SK-N-SH treated with all-trans-retinoic acid at 6 μM for 48 hours (cell line): ENCODE measurements around the gene RASD1.

Experiments
- ATAC-seq: fragments of 200-7000 bp; cut with Tn5 transposase; 3 replicates; pipeline ENCODE4 v1.9.1; 2020; ENCODE audit warnings: mild to moderate bottlenecking, moderate library complexity
- ARNTL ChIP-seq: fragments of 450-650 bp; formaldehyde crosslinking; IDR thresholded peaks from 2 replicates; pipeline ENCODE4 v1.5.0; 2020; ENCODE audit warnings: low read depth, mild to moderate bottlenecking, moderate library complexity, borderline replicate concordance
- CREB5 ChIP-seq: fragments of 250-450 bp; sonication (Bioruptor Pico); IDR thresholded peaks from 2 replicates; pipeline ENCODE4 v1.5.1; 2020; ENCODE audit warnings: low read depth, mild to moderate bottlenecking, moderate library complexity
- CSDC2 ChIP-seq: fragments of 250-450 bp; sonication (Bioruptor Pico); IDR thresholded peaks from 2 replicates; pipeline ENCODE4 v1.5.0; 2020; ENCODE audit warnings: mild to moderate bottlenecking, moderate library complexity
- CSRNP3 ChIP-seq: fragments of 250-450 bp; sonication (Bioruptor Pico); IDR thresholded peaks from 2 replicates; pipeline ENCODE4 v1.5.1; 2021; ENCODE audit warnings: mild to moderate bottlenecking, moderate library complexity
- ESRRG ChIP-seq: fragments of 250-450 bp; sonication (Bioruptor Pico); IDR thresholded peaks from 2 replicates; pipeline ENCODE4 v1.6.1; 2021; ENCODE audit warnings: mild to moderate bottlenecking
- GLIS3 ChIP-seq: fragments of 250-450 bp; sonication (Bioruptor Pico); IDR thresholded peaks from 2 replicates; pipeline ENCODE4 v1.5.0; 2020; ENCODE audit warnings: mild to moderate bottlenecking, moderate library complexity
- ISL1 ChIP-seq: fragments of 250-450 bp; sonication (Bioruptor Pico); IDR thresholded peaks from 2 replicates; pipeline ENCODE4 v2.1.2; 2022; ENCODE audit warnings: mild to moderate bottlenecking, moderate library complexity
- OSR1 ChIP-seq: fragments of 250-450 bp; sonication (Bioruptor Pico); IDR thresholded peaks from 2 replicates; pipeline ENCODE4 v1.8.0; 2022; ENCODE audit warnings: moderate library complexity, mild to moderate bottlenecking, inconsistent platforms
- PATZ1 ChIP-seq: fragments of 250-450 bp; sonication (Bioruptor Pico); IDR thresholded peaks from 2 replicates; pipeline ENCODE4 v1.8.0; 2020; ENCODE audit warnings: mild to moderate bottlenecking, moderate library complexity, borderline replicate concordance
- PPARA ChIP-seq: fragments of 250-450 bp; sonication (Bioruptor Pico); IDR thresholded peaks from 2 replicates; pipeline ENCODE4 v1.5.0; 2020; ENCODE audit warnings: mild to moderate bottlenecking, borderline replicate concordance
- RARB ChIP-seq: fragments of 250-450 bp; sonication (Bioruptor Pico); IDR thresholded peaks from 2 replicates; pipeline ENCODE4 v1.8.0; 2021; ENCODE audit warnings: mild to moderate bottlenecking, moderate library complexity
- TOX ChIP-seq: fragments of 250-450 bp; sonication (Bioruptor Pico); IDR thresholded peaks from 2 replicates; pipeline ENCODE4 v1.8.0; 2021; ENCODE audit warnings: mild to moderate bottlenecking, moderate library complexity, borderline replicate concordance
- TSHZ2 ChIP-seq: fragments of 250-450 bp; sonication (Bioruptor Pico); IDR thresholded peaks from 2 replicates; pipeline ENCODE4 v1.5.0; 2020; ENCODE audit warnings: mild to moderate bottlenecking, moderate library complexity
- ZC3H10 ChIP-seq: fragments of 250-450 bp; sonication (Bioruptor Pico); IDR thresholded peaks from 2 replicates; pipeline ENCODE4 v1.5.1; 2021; ENCODE audit warnings: mild to moderate bottlenecking, moderate library complexity
- ZFP3 ChIP-seq: fragments of 250-450 bp; sonication (Bioruptor Pico); IDR thresholded peaks from 2 replicates; pipeline ENCODE4 v1.5.0; 2020; ENCODE audit warnings: mild to moderate bottlenecking, moderate library complexity
- ZFP30 ChIP-seq: fragments of 450-650 bp; formaldehyde crosslinking; IDR thresholded peaks from 2 replicates; pipeline ENCODE4 v1.5.0; 2022; ENCODE audit warnings: mild to moderate bottlenecking, moderate library complexity
- ZNF565 ChIP-seq: fragments of 450-650 bp; formaldehyde crosslinking; conservative IDR thresholded peaks from 2 replicates; pipeline ENCODE4 v1.5.0; 2020; ENCODE audit warnings: low read depth, mild to moderate bottlenecking, moderate library complexity
- ZNF70 ChIP-seq: fragments of 450-650 bp; formaldehyde crosslinking; IDR thresholded peaks from 2 replicates; pipeline ENCODE4 v1.5.0; 2020; ENCODE audit warnings: mild to moderate bottlenecking, moderate library complexity
- ZNF8 ChIP-seq: fragments of 450-650 bp; formaldehyde crosslinking; IDR thresholded peaks from 2 replicates; pipeline ENCODE4 v1.5.0; 2020; ENCODE audit warnings: mild to moderate bottlenecking, moderate library complexity
- TF ChIP-seq, protein P1 (sequence below): fragments of 250-450 bp; sonication (Bioruptor Pico); IDR thresholded peaks from 2 replicates; pipeline ENCODE4 v1.8.0; 2021; ENCODE audit warnings: low read depth, mild to moderate bottlenecking, moderate library complexity, borderline replicate concordance

Gene RASD1

GRCh38 chr17:17472333-17472920, 23.8 kb downstream of the RASD1 start:
- no peak for TF ChIP-seq CSDC2 (CRISPR knock-in tag)
- TF ChIP-seq PATZ1: no peak
- TF ChIP-seq ZC3H10 (CRISPR knock-in tag): no peak
- no peak for TF ChIP-seq TSHZ2 (CRISPR knock-in tag)
- no peak for TF ChIP-seq CREB5 (CRISPR knock-in tag)
- TF ChIP-seq, all 23 proteins: peak for 0
- no peak for ATAC-seq

- TF ChIP-seq ARNTL (CRISPR knock-in tag): no peak
- TF ChIP-seq, protein P1, sequence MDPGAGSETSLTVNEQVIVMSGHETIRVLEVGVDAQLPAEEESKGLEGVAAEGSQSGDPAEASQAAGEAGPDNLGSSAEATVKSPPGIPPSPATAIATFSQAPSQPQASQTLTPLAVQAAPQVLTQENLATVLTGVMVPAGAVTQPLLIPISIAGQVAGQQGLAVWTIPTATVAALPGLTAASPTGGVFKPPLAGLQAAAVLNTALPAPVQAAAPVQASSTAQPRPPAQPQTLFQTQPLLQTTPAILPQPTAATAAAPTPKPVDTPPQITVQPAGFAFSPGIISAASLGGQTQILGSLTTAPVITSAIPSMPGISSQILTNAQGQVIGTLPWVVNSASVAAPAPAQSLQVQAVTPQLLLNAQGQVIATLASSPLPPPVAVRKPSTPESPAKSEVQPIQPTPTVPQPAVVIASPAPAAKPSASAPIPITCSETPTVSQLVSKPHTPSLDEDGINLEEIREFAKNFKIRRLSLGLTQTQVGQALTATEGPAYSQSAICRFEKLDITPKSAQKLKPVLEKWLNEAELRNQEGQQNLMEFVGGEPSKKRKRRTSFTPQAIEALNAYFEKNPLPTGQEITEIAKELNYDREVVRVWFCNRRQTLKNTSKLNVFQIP (CRISPR knock-in tag): no peak
- TF ChIP-seq ZFP3 (CRISPR knock-in tag): no peak
- no peak for TF ChIP-seq OSR1 (CRISPR knock-in tag)
- no peak for TF ChIP-seq ZNF565 (CRISPR knock-in tag)
- no peak for TF ChIP-seq ISL1
- TF ChIP-seq ZC3H10 (CRISPR knock-in tag): no peak
- TF ChIP-seq TOX (CRISPR knock-in tag): no peak
- TF ChIP-seq, all 23 proteins: peak for 0
- no peak for ATAC-seq
Measured at GRCh38 chr17:17469996-17470395, 26.2 kb downstream of the RASD1 start.

DNA sequence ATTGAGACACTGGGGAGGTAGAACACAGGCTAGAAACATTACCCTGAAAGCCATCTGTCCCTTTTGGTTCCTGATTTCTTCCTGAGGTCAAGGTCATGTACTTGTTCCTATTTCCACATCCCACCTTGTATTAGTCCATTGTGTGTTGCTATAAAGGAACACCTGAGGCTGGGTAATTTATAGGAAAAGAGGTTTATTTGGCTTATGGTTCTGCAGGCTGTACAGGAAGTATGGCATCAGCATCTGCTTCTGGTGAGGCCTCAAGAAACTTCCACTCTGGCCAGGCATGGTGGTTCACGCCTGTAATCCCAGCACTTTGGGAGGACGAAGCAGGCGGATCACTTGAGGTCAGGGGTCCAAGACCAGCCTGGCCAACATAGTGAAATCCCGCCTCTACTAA, 26.8 kb downstream of the RASD1 start:
- no peak for ATAC-seq
- TF ChIP-seq ZFP30 (no peak), OSR1 (CRISPR knock-in tag) (no peak), ZC3H10 (CRISPR knock-in tag) (no peak), ISL1 (no peak), PPARA (CRISPR knock-in tag) (no peak), PATZ1 (no peak), ZNF70 (CRISPR knock-in tag) (no peak), GLIS3 (CRISPR knock-in tag) (no peak), ZNF8 (CRISPR knock-in tag) (no peak), CSRNP3 (CRISPR knock-in tag) (no peak), ESRRG (CRISPR knock-in tag) (no peak), RARB (CRISPR knock-in tag) (no peak), TOX (CRISPR knock-in tag) (no peak)
